ENCODE results near the gene CALML4.
"Not testable (repeated sequence)": the region's sequence is repeated elsewhere in the genome, so short reads cannot be mapped to it uniquely, and the experiment has no call there.

CALML4 gene

GRCh38 chr15:68223171-68223570 is 18.0 kb upstream of the CALML4 start:
- H3K9me3 ChIP-seq (ENCODE audit: control insufficient read depth in 1 of 2, low read length in 2 of 2) = no peaks in the 10 kb centered on the region
- peaks cover 7 to 8% of the 10 kb centered on the region in 2 donors for H3K4me1 ChIP-seq (ENCODE audit: control insufficient read depth in 1 of 2, insufficient read depth in 2 of 2, low read length in 2 of 2)
- H3K27ac ChIP-seq (ENCODE audit: low read length) = no peak overlapping the region
- H3K4me3 ChIP-seq (ENCODE audit: low read depth in 1 of 2, low read length in 2 of 2) = no peak overlapping the region
- no peaks in the 10 kb centered on the region for H3K27me3 ChIP-seq (ENCODE audit: low read depth, low read length)
- peaks cover 0 to 9% of the 10 kb centered on the region in 2 donors for H3K36me3 ChIP-seq (ENCODE audit: control insufficient read depth in 1 of 2, insufficient read depth in 2 of 2, low read length in 2 of 2)

GRCh38 chr15:68222432-68222743 is 17.3 kb upstream of the CALML4 start:
- H3K4me3 ChIP-seq (ENCODE audit: low read depth in 1 of 2, low read length in 2 of 2); H3K27me3 ChIP-seq (ENCODE audit: low read depth, low read length); H3K4me1 ChIP-seq (ENCODE audit: control insufficient read depth in 1 of 2, insufficient read depth in 2 of 2, low read length in 2 of 2); H3K27ac ChIP-seq (ENCODE audit: low read length); H3K9me3 ChIP-seq (ENCODE audit: control insufficient read depth in 1 of 2, low read length in 2 of 2): not testable (repeated sequence)
- H3K36me3 ChIP-seq (ENCODE audit: control insufficient read depth in 1 of 2, insufficient read depth in 2 of 2, low read length in 2 of 2) = peaks cover 0 to 13% of the 10 kb centered on the region in 2 donors

- H3K9me3 ChIP-seq (ENCODE audit: control insufficient read depth in 1 of 2, low read length in 2 of 2); H3K4me3 ChIP-seq (ENCODE audit: low read depth in 1 of 2, low read length in 2 of 2); H3K27ac ChIP-seq (ENCODE audit: low read length); H3K27me3 ChIP-seq (ENCODE audit: low read depth, low read length); H3K4me1 ChIP-seq (ENCODE audit: control insufficient read depth in 1 of 2, insufficient read depth in 2 of 2, low read length in 2 of 2): not testable (repeated sequence)
- peaks cover 0 to 16% of the 10 kb centered on the region in 2 donors for H3K36me3 ChIP-seq (ENCODE audit: control insufficient read depth in 1 of 2, insufficient read depth in 2 of 2, low read length in 2 of 2)
Observed at GRCh38 chr15:68221530-68222431, 16.6 kb upstream of the CALML4 start.

- H3K27ac ChIP-seq (ENCODE audit: low read length) = no peak overlapping the region
- no peak overlapping the region for H3K4me3 ChIP-seq (ENCODE audit: low read depth in 1 of 2, low read length in 2 of 2)
- H3K9me3 ChIP-seq (ENCODE audit: control insufficient read depth in 1 of 2, low read length in 2 of 2) = no peaks in the 10 kb centered on the region
- H3K36me3 ChIP-seq (ENCODE audit: control insufficient read depth in 1 of 2, insufficient read depth in 2 of 2, low read length in 2 of 2) = peaks cover 0 to 16% of the 10 kb centered on the region in 2 donors
- H3K4me1 ChIP-seq (ENCODE audit: control insufficient read depth in 1 of 2, insufficient read depth in 2 of 2, low read length in 2 of 2) = no peaks in the 10 kb centered on the region
- no peaks in the 10 kb centered on the region for H3K27me3 ChIP-seq (ENCODE audit: low read depth, low read length)
Observed at GRCh38 chr15:68220967-68221366, 15.8 kb upstream of the CALML4 start.

- Histone ChIP-seq H3K27me3 (ENCODE audit: low read depth, low read length) (no peaks in the 10 kb centered on the region), H3K4me3 (ENCODE audit: low read depth in 1 of 2, low read length in 2 of 2) (no peak overlapping the region), H3K36me3 (ENCODE audit: control insufficient read depth in 1 of 2, insufficient read depth in 2 of 2, low read length in 2 of 2) (peaks cover 0 to 16% of the 10 kb centered on the region in 2 donors), H3K27ac (ENCODE audit: low read length) (no peak overlapping the region), H3K4me1 (ENCODE audit: control insufficient read depth in 1 of 2, insufficient read depth in 2 of 2, low read length in 2 of 2) (no peaks in the 10 kb centered on the region), H3K9me3 (ENCODE audit: control insufficient read depth in 1 of 2, low read length in 2 of 2) (no peaks in the 10 kb centered on the region)
Observed at GRCh38 chr15:68220489-68220888, 15.4 kb upstream of the CALML4 start.

- Histone ChIP-seq H3K9me3 (ENCODE audit: control insufficient read depth in 1 of 2, low read length in 2 of 2) (no peaks in the 10 kb centered on the region), H3K27me3 (ENCODE audit: low read depth, low read length) (no peaks in the 10 kb centered on the region), H3K4me1 (ENCODE audit: control insufficient read depth in 1 of 2, insufficient read depth in 2 of 2, low read length in 2 of 2) (no peaks in the 10 kb centered on the region), H3K27ac (ENCODE audit: low read length) (no peak overlapping the region), H3K36me3 (ENCODE audit: control insufficient read depth in 1 of 2, insufficient read depth in 2 of 2, low read length in 2 of 2) (peaks cover 0 to 16% of the 10 kb centered on the region in 2 donors), H3K4me3 (ENCODE audit: low read depth in 1 of 2, low read length in 2 of 2) (no peak overlapping the region)
Observed at GRCh38 chr15:68218847-68219798, 14.0 kb upstream of the CALML4 start.

GRCh38 chr15:68218331-68218730 is 13.2 kb upstream of the CALML4 start:
- H3K9me3 ChIP-seq (ENCODE audit: control insufficient read depth in 1 of 2, low read length in 2 of 2) = no peaks in the 10 kb centered on the region
- H3K4me1 ChIP-seq (ENCODE audit: control insufficient read depth in 1 of 2, insufficient read depth in 2 of 2, low read length in 2 of 2) = no peaks in the 10 kb centered on the region
- H3K36me3 ChIP-seq (ENCODE audit: control insufficient read depth in 1 of 2, insufficient read depth in 2 of 2, low read length in 2 of 2) = peaks cover 0 to 16% of the 10 kb centered on the region in 2 donors
- H3K27me3 ChIP-seq (ENCODE audit: low read depth, low read length) = no peaks in the 10 kb centered on the region
- no peak overlapping the region for H3K27ac ChIP-seq (ENCODE audit: low read length)
- no peak overlapping the region for H3K4me3 ChIP-seq (ENCODE audit: low read depth in 1 of 2, low read length in 2 of 2)

GRCh38 chr15:68217341-68217740 is 12.2 kb upstream of the CALML4 start:
- no peaks in the 10 kb centered on the region for H3K27me3 ChIP-seq (ENCODE audit: low read depth, low read length)
- H3K4me3 ChIP-seq (ENCODE audit: low read depth in 1 of 2, low read length in 2 of 2) = no peak overlapping the region
- H3K27ac ChIP-seq (ENCODE audit: low read length) = no peak overlapping the region
- no peaks in the 10 kb centered on the region for H3K4me1 ChIP-seq (ENCODE audit: control insufficient read depth in 1 of 2, insufficient read depth in 2 of 2, low read length in 2 of 2)
- peaks cover 0 to 16% of the 10 kb centered on the region in 2 donors for H3K36me3 ChIP-seq (ENCODE audit: control insufficient read depth in 1 of 2, insufficient read depth in 2 of 2, low read length in 2 of 2)
- H3K9me3 ChIP-seq (ENCODE audit: control insufficient read depth in 1 of 2, low read length in 2 of 2) = no peaks in the 10 kb centered on the region

- Histone ChIP-seq H3K36me3 (ENCODE audit: control insufficient read depth in 1 of 2, insufficient read depth in 2 of 2, low read length in 2 of 2) (peaks cover 0 to 16% of the 10 kb centered on the region in 2 donors), H3K27me3 (ENCODE audit: low read depth, low read length) (no peaks in the 10 kb centered on the region), H3K9me3 (ENCODE audit: control insufficient read depth in 1 of 2, low read length in 2 of 2) (no peaks in the 10 kb centered on the region), H3K27ac (ENCODE audit: low read length) (no peak overlapping the region), H3K4me3 (ENCODE audit: low read depth in 1 of 2, low read length in 2 of 2) (no peak overlapping the region), H3K4me1 (ENCODE audit: control insufficient read depth in 1 of 2, insufficient read depth in 2 of 2, low read length in 2 of 2) (peaks cover 0 to 11% of the 10 kb centered on the region in 2 donors)
Observed at GRCh38 chr15:68214838-68215254, 9.7 kb upstream of the CALML4 start.

GRCh38 chr15:68213991-68214837 is 9.1 kb upstream of the CALML4 start:
- Histone ChIP-seq H3K4me1 (ENCODE audit: control insufficient read depth in 1 of 2, insufficient read depth in 2 of 2, low read length in 2 of 2) (peaks cover 0 to 11% of the 10 kb centered on the region in 2 donors), H3K27ac (ENCODE audit: low read length) (no peak overlapping the region), H3K27me3 (ENCODE audit: low read depth, low read length) (no peaks in the 10 kb centered on the region), H3K4me3 (ENCODE audit: low read depth in 1 of 2, low read length in 2 of 2) (no peak overlapping the region), H3K9me3 (ENCODE audit: control insufficient read depth in 1 of 2, low read length in 2 of 2) (no peaks in the 10 kb centered on the region), H3K36me3 (ENCODE audit: control insufficient read depth in 1 of 2, insufficient read depth in 2 of 2, low read length in 2 of 2) (peaks cover 0 to 16% of the 10 kb centered on the region in 2 donors)

GRCh38 chr15:68213491-68213845 is 8.3 kb upstream of the CALML4 start:
- not testable (repeated sequence) for H3K4me3 ChIP-seq (ENCODE audit: low read depth in 1 of 2, low read length in 2 of 2); H3K27me3 ChIP-seq (ENCODE audit: low read depth, low read length); H3K9me3 ChIP-seq (ENCODE audit: control insufficient read depth in 1 of 2, low read length in 2 of 2); H3K27ac ChIP-seq (ENCODE audit: low read length)
- Histone ChIP-seq H3K36me3 (ENCODE audit: control insufficient read depth in 1 of 2, insufficient read depth in 2 of 2, low read length in 2 of 2) (peaks cover 0 to 10% of the 10 kb centered on the region in 2 donors), H3K4me1 (ENCODE audit: control insufficient read depth in 1 of 2, insufficient read depth in 2 of 2, low read length in 2 of 2) (peaks cover 0 to 11% of the 10 kb centered on the region in 2 donors)

All from muscle layer of duodenum (tissue), 2 donors.